GM23338 (cell line): ENCODE measurements around the gene AGTRAP. TPM values are rescaled to one million over a fixed set of nuclear protein-coding genes. Genes with fewer than 3 reads are reported as not detected.

Experiments used
- ATAC-seq: fragments of 200-7000 bp; cut with Tn5 transposase; 3 replicates; pipeline ENCODE4 v1.9.1; 2020
- DNase-seq: peaks from one replicate; pipeline ENCODE4 v3.0.0-alpha.2; 2015; ENCODE audit warnings: low spot score
- H2AFZ ChIP-seq: fragments of 200-600 bp; sonication (generic); 2 replicates; pipeline ENCODE4 v1.8.0; 2016; ENCODE audit warnings: antibody characterized with exemption, mild to moderate bottlenecking, moderate library complexity
- H3F3A ChIP-seq: fragments of 200-600 bp; sonication (generic); replicated peaks from 2 replicates; pipeline ENCODE4 v1.8.0; 2017; ENCODE audit warnings: antibody characterized with exemption, mixed run types, low read depth
- H3K27ac ChIP-seq: fragments of 200-600 bp; sonication (generic); 2 replicates; pipeline ENCODE4 v1.6.1; 2016; ENCODE audit warnings: low read depth
- H3K27me3 ChIP-seq: fragments of 200-600 bp; sonication (generic); 2 replicates; pipeline ENCODE4 v1.8.0; 2016; ENCODE audit warnings: mild to moderate bottlenecking, mixed run types, moderate library complexity; ENCODE audit not compliant: insufficient read depth
- H3K36me3 ChIP-seq: fragments of 200-600 bp; sonication (generic); 2 replicates; pipeline ENCODE4 v1.8.0; 2016; ENCODE audit warnings: mild to moderate bottlenecking; ENCODE audit not compliant: insufficient read depth
- H3K4me1 ChIP-seq: fragments of 200-600 bp; sonication (generic); 2 replicates; pipeline ENCODE4 v1.8.0; 2016; ENCODE audit warnings: mild to moderate bottlenecking, moderate library complexity; ENCODE audit not compliant: insufficient read depth
- H3K4me2 ChIP-seq: fragments of 200-600 bp; sonication (generic); 2 replicates; pipeline ENCODE4 v1.7.1; 2017; ENCODE audit warnings: mixed run types
- H3K4me3 ChIP-seq: fragments of 200-600 bp; sonication (generic); 2 replicates; pipeline ENCODE4 v1.6.1; 2016; ENCODE audit warnings: mixed run types
- H3K79me2 ChIP-seq: fragments of 200-600 bp; sonication (generic); replicated peaks from 2 replicates; pipeline ENCODE4 v1.8.0; 2017; ENCODE audit warnings: mild to moderate bottlenecking; ENCODE audit not compliant: insufficient read depth
- H3K9me2 ChIP-seq: fragments of 200-600 bp; sonication (generic); 2 replicates; pipeline ENCODE4 v1.8.0; 2017; ENCODE audit not compliant: insufficient read depth
- H4K20me1 ChIP-seq: fragments of 200-600 bp; sonication (generic); replicated peaks from 2 replicates; pipeline ENCODE4 v1.8.0; 2017; ENCODE audit warnings: mild to moderate bottlenecking; ENCODE audit not compliant: insufficient read depth
- H3K27ac Mint-ChIP-seq: 2 replicates; pipeline ENCODE4 v1.8.0; 2020; ENCODE audit warnings: inconsistent platforms, mild to moderate bottlenecking, moderate library complexity, mixed read lengths
- H3K27me3 Mint-ChIP-seq: 3 replicates; pipeline ENCODE4 v1.8.0; 2022; ENCODE audit warnings: low read depth, mild to moderate bottlenecking, moderate library complexity, mixed read lengths, inconsistent platforms; ENCODE audit not compliant: insufficient read depth, poor library complexity
- H3K36me3 Mint-ChIP-seq: 3 replicates; pipeline ENCODE4 v1.8.0; 2021; ENCODE audit warnings: low read depth, mild to moderate bottlenecking, inconsistent platforms, moderate library complexity, mixed read lengths
- H3K4me1 Mint-ChIP-seq: 3 replicates; pipeline ENCODE4 v1.8.0; 2020; ENCODE audit warnings: mild to moderate bottlenecking, inconsistent platforms, mixed read lengths
- H3K4me3 Mint-ChIP-seq: 3 replicates; pipeline ENCODE4 v1.8.0; 2021; ENCODE audit warnings: moderate library complexity, mild to moderate bottlenecking, inconsistent platforms, mixed read lengths
- H3K9me3 Mint-ChIP-seq: 3 replicates; pipeline ENCODE4 v1.8.0; 2020; ENCODE audit warnings: moderate library complexity, mild to moderate bottlenecking, inconsistent platforms, mixed read lengths
- CTCF ChIP-seq, 2 experiments: fragments of 200-600 bp in 1 of 2; sonication (generic) in 1 of 2; conservative IDR thresholded peaks; 2 replicates each; pipeline versions ENCODE4 v1.5.1 to v1.6.1; 2016 to 2017; ENCODE audit warnings: antibody characterized with exemption in 2 of 2, low read depth in 2 of 2, mild to moderate bottlenecking in 2 of 2, moderate library complexity in 1 of 2
- POLR2AphosphoS5 ChIP-seq: IDR thresholded peaks from 2 replicates; pipeline ENCODE4 v1.6.1; 2016; ENCODE audit warnings: antibody characterized with exemption, low read depth
- polyA plus RNA-seq: library from polyadenylated mRNA; unstranded; fragments of >200 nt; fragmentation: Nextera tagmentation; extraction: Ambion mirVana; gene quantifications from 2 replicates; pipeline ENCODE4 v1.2.1, GENCODE V29; 2016
- total RNA-seq: library from RNA; depleted of rRNA; stranded (reverse); fragments of >200 nt; shearing (Covaris generic); gene quantifications from 2 replicates; pipeline ENCODE4 v1.2.3, GENCODE V29; 2014
- TF ChIP-seq, protein P1 (sequence below): fragments of 250-450 bp; sonication (Bioruptor Pico); IDR thresholded peaks from 2 replicates; pipeline ENCODE4 v1.5.0; 2020; ENCODE audit warnings: mild to moderate bottlenecking, moderate library complexity

The AGTRAP gene
- total and polyA plus RNA-seq, 2 experiments from 2014 or later = 79.4 to 102 TPM

DNA sequence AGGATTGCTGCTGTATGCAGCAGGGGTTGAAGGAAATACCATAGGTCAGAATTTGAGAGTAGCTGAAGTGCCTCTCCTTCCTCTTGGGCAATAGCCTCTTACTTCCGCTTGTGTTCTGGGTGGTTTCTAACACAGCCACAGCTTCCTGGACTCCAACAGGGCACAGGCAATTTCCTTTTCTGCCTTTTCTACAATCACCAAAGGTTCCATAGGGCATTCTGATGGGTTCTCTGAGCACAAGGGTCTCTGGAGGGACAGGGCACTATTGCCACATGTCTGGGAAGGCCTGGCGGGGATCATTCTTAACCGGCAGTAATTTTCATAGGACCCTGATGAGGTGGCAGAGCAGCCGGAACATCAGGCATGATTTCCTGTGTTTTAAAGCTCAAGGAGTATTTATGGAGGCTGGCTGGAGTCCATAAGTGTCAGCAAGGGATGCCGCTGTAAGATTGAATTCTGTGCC, 5.5 kb upstream of the AGTRAP start:
- peaks cover 36% of the 10 kb centered on the region for H3K4me1 ChIP-seq
- no peaks in the 10 kb centered on the region for H3K79me2 ChIP-seq
- no peak for ATAC-seq
- Mint-ChIP-seq H3K27ac (no peak overlapping the region), H3K36me3 (no peaks in the 10 kb centered on the region), H3K27me3 (no peaks in the 10 kb centered on the region), H3K4me1 (peaks cover 44% of the 10 kb centered on the region), H3K9me3 (no peaks in the 10 kb centered on the region), H3K4me3 (no peak overlapping the region)
- H3K36me3 ChIP-seq = no peaks in the 10 kb centered on the region; the same call in 1 of the 2 replicates
- H3K9me2 ChIP-seq = no peaks in the 10 kb centered on the region
- TF ChIP-seq, protein P1, sequence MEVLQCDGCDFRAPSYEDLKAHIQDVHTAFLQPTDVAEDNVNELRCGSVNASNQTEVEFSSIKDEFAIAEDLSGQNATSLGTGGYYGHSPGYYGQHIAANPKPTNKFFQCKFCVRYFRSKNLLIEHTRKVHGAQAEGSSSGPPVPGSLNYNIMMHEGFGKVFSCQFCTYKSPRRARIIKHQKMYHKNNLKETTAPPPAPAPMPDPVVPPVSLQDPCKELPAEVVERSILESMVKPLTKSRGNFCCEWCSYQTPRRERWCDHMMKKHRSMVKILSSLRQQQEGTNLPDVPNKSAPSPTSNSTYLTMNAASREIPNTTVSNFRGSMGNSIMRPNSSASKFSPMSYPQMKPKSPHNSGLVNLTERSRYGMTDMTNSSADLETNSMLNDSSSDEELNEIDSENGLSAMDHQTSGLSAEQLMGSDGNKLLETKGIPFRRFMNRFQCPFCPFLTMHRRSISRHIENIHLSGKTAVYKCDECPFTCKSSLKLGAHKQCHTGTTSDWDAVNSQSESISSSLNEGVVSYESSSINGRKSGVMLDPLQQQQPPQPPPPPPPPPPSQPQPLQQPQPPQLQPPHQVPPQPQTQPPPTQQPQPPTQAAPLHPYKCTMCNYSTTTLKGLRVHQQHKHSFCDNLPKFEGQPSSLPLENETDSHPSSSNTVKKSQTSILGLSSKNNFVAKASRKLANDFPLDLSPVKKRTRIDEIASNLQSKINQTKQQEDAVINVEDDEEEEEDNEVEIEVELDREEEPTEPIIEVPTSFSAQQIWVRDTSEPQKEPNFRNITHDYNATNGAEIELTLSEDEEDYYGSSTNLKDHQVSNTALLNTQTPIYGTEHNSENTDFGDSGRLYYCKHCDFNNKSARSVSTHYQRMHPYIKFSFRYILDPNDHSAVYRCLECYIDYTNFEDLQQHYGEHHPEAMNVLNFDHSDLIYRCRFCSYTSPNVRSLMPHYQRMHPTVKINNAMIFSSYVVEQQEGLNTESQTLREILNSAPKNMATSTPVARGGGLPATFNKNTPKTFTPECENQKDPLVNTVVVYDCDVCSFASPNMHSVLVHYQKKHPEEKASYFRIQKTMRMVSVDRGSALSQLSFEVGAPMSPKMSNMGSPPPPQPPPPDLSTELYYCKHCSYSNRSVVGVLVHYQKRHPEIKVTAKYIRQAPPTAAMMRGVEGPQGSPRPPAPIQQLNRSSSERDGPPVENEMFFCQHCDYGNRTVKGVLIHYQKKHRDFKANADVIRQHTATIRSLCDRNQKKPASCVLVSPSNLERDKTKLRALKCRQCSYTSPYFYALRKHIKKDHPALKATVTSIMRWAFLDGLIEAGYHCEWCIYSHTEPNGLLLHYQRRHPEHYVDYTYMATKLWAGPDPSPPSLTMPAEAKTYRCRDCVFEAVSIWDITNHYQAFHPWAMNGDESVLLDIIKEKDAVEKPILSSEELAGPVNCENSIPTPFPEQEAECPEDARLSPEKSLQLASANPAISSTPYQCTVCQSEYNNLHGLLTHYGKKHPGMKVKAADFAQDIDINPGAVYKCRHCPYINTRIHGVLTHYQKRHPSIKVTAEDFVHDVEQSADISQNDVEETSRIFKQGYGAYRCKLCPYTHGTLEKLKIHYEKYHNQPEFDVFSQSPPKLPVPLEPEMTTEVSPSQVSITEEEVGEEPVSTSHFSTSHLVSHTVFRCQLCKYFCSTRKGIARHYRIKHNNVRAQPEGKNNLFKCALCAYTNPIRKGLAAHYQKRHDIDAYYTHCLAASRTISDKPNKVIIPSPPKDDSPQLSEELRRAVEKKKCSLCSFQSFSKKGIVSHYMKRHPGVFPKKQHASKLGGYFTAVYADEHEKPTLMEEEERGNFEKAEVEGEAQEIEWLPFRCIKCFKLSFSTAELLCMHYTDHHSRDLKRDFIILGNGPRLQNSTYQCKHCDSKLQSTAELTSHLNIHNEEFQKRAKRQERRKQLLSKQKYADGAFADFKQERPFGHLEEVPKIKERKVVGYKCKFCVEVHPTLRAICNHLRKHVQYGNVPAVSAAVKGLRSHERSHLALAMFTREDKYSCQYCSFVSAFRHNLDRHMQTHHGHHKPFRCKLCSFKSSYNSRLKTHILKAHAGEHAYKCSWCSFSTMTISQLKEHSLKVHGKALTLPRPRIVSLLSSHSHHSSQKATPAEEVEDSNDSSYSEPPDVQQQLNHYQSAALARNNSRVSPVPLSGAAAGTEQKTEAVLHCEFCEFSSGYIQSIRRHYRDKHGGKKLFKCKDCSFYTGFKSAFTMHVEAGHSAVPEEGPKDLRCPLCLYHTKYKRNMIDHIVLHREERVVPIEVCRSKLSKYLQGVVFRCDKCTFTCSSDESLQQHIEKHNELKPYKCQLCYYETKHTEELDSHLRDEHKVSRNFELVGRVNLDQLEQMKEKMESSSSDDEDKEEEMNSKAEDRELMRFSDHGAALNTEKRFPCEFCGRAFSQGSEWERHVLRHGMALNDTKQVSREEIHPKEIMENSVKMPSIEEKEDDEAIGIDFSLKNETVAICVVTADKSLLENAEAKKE (CRISPR knock-in tag) = no peak
- no peak for TF ChIP-seq POLR2AphosphoS5
- TF ChIP-seq CTCF (conservative IDR thresholded peaks at IDR 0.05; ENCODE audit: low read depth in 2 of 2) = no peak
- H3K27ac ChIP-seq = 0 out of 2 replicates have a peak overlapping the region, but pooled peaks have one; percentile 39
- DNase-seq = no peak
- peaks cover 6% of the 10 kb centered on the region; the same call in 1 of the 2 replicates for H3F3A ChIP-seq
- H2AFZ ChIP-seq = no peak overlapping the region
- no peaks in the 10 kb centered on the region for H4K20me1 ChIP-seq
- H3K4me2 ChIP-seq = no peak overlapping the region
- H3K4me3 ChIP-seq = no peak overlapping the region
- no peaks in the 10 kb centered on the region for H3K27me3 ChIP-seq
